ENCODE measurements around the gene TNFRSF8. TPM values are rescaled to one million over a fixed set of nuclear protein-coding genes. Genes with fewer than 3 reads are reported as not detected.

TNFRSF8 gene
- total and polyA plus RNA-seq, 2 experiments from 2014 or later = not detected

GRCh38 chr1:12107718-12108117 is 44.6 kb downstream of the TNFRSF8 start:
- H3K9me3 ChIP-seq (ENCODE audit: low read depth) = no peaks in the 10 kb centered on the region
- no peak overlapping the region for H3K27ac ChIP-seq
- no peaks in the 10 kb centered on the region for H3K4me1 ChIP-seq (ENCODE audit: insufficient read depth)
- no peak overlapping the region for H3K4me2 ChIP-seq
- H3K27me3 ChIP-seq = no peaks in the 10 kb centered on the region
- no peaks in the 10 kb centered on the region for H3K79me2 ChIP-seq
- TF ChIP-seq CTCF (IDR thresholded peaks at IDR 0.05; ENCODE audit: poor library complexity) (no peak), EZH2phosphoT487 (IDR thresholded peaks at IDR 0.05; ENCODE audit: low read depth, severe bottlenecking, unreplicated experiment) (no peak), EZH2 (IDR thresholded peaks at IDR 0.05; ENCODE audit: borderline replicate concordance) (no peak)
- H3K4me3 ChIP-seq = no peak overlapping the region
- DNase-seq (ENCODE audit: low spot score) = no peak
- H2AFZ ChIP-seq = no peak overlapping the region
- H3K9me2 ChIP-seq (replicated peaks; ENCODE audit: insufficient read depth) = no peaks in the 10 kb centered on the region
- no peaks in the 10 kb centered on the region for H4K20me1 ChIP-seq (ENCODE audit: insufficient read depth, poor library complexity, severe bottlenecking)
- WGBS (ENCODE audit: low lambda C conversion rate, missing lambda C conversion rate) = 95% methylated on average over 13 of the region's 13 CpGs
- no peaks in the 10 kb centered on the region for H3K36me3 ChIP-seq (replicated peaks; ENCODE audit: insufficient read depth, low read depth)

GRCh38 chr1:12109901-12110300 is 46.8 kb downstream of the TNFRSF8 start:
- no peak overlapping the region for H3K4me2 ChIP-seq
- no peaks in the 10 kb centered on the region for H3K36me3 ChIP-seq (replicated peaks; ENCODE audit: insufficient read depth, low read depth)
- H4K20me1 ChIP-seq (ENCODE audit: insufficient read depth, poor library complexity, severe bottlenecking) = no peaks in the 10 kb centered on the region
- no peak for TF ChIP-seq EZH2phosphoT487 (IDR thresholded peaks at IDR 0.05; ENCODE audit: low read depth, severe bottlenecking, unreplicated experiment)
- no peak for TF ChIP-seq EZH2 (IDR thresholded peaks at IDR 0.05; ENCODE audit: borderline replicate concordance)
- TF ChIP-seq CTCF (IDR thresholded peaks at IDR 0.05; ENCODE audit: poor library complexity) = no peak
- no peak overlapping the region for H3K27ac ChIP-seq
- H3K27me3 ChIP-seq = no peaks in the 10 kb centered on the region
- H2AFZ ChIP-seq = no peak overlapping the region
- 94% methylated on average over 10 of the region's 10 CpGs for WGBS (ENCODE audit: low lambda C conversion rate, missing lambda C conversion rate)
- no peaks in the 10 kb centered on the region for H3K9me3 ChIP-seq (ENCODE audit: low read depth)
- DNase-seq (ENCODE audit: low spot score) = no peak
- H3K4me1 ChIP-seq (ENCODE audit: insufficient read depth) = no peaks in the 10 kb centered on the region
- H3K79me2 ChIP-seq = no peaks in the 10 kb centered on the region
- H3K4me3 ChIP-seq = no peak overlapping the region
- no peaks in the 10 kb centered on the region for H3K9me2 ChIP-seq (replicated peaks; ENCODE audit: insufficient read depth)

GRCh38 chr1:12111741-12112140 is 48.6 kb downstream of the TNFRSF8 start:
- Histone ChIP-seq H3K79me2 (no peaks in the 10 kb centered on the region), H3K36me3 (replicated peaks; ENCODE audit: insufficient read depth, low read depth) (no peaks in the 10 kb centered on the region), H3K4me1 (ENCODE audit: insufficient read depth) (no peaks in the 10 kb centered on the region), H4K20me1 (ENCODE audit: insufficient read depth, poor library complexity, severe bottlenecking) (no peaks in the 10 kb centered on the region), H3K9me3 (ENCODE audit: low read depth) (no peaks in the 10 kb centered on the region), H2AFZ (no peak overlapping the region), H3K9me2 (replicated peaks; ENCODE audit: insufficient read depth) (no peaks in the 10 kb centered on the region), H3K4me2 (no peak overlapping the region), H3K27ac (no peak overlapping the region), H3K27me3 (no peaks in the 10 kb centered on the region), H3K4me3 (no peak overlapping the region)
- 94% methylated on average over 14 of the region's 14 CpGs for WGBS (ENCODE audit: low lambda C conversion rate, missing lambda C conversion rate)
- no peak for TF ChIP-seq CTCF (IDR thresholded peaks at IDR 0.05; ENCODE audit: poor library complexity)
- TF ChIP-seq EZH2phosphoT487 (IDR thresholded peaks at IDR 0.05; ENCODE audit: low read depth, severe bottlenecking, unreplicated experiment) = no peak
- no peak for TF ChIP-seq EZH2 (IDR thresholded peaks at IDR 0.05; ENCODE audit: borderline replicate concordance)
- DNase-seq (ENCODE audit: low spot score) = no peak

GRCh38 chr1:12112711-12113161 is 49.6 kb downstream of the TNFRSF8 start:
- H3K4me2 ChIP-seq = no peak overlapping the region
- 86% methylated on average over 5 of the region's 5 CpGs for WGBS (ENCODE audit: low lambda C conversion rate, missing lambda C conversion rate)
- DNase-seq (ENCODE audit: low spot score) = no peak
- H3K9me2 ChIP-seq (replicated peaks; ENCODE audit: insufficient read depth) = no peaks in the 10 kb centered on the region
- H3K27me3 ChIP-seq = no peaks in the 10 kb centered on the region
- no peak overlapping the region for H3K27ac ChIP-seq
- no peaks in the 10 kb centered on the region for H3K9me3 ChIP-seq (ENCODE audit: low read depth)
- no peaks in the 10 kb centered on the region for H3K36me3 ChIP-seq (replicated peaks; ENCODE audit: insufficient read depth, low read depth)
- no peaks in the 10 kb centered on the region for H3K4me1 ChIP-seq (ENCODE audit: insufficient read depth)
- no peak overlapping the region for H2AFZ ChIP-seq
- no peak overlapping the region for H3K4me3 ChIP-seq
- no peaks in the 10 kb centered on the region for H3K79me2 ChIP-seq
- TF ChIP-seq EZH2 (IDR thresholded peaks at IDR 0.05; ENCODE audit: borderline replicate concordance) (no peak), CTCF (IDR thresholded peaks at IDR 0.05; ENCODE audit: poor library complexity) (no peak), EZH2phosphoT487 (IDR thresholded peaks at IDR 0.05; ENCODE audit: low read depth, severe bottlenecking, unreplicated experiment) (no peak)
- H4K20me1 ChIP-seq (ENCODE audit: insufficient read depth, poor library complexity, severe bottlenecking) = no peaks in the 10 kb centered on the region

Measured in hepatocyte (in vitro differentiated cells).